GM21528 (cell line): ENCODE data around the gene C4A.
"Not testable (repeated sequence)": the region's sequence is repeated elsewhere in the genome, so short reads cannot be mapped to it uniquely, and the experiment has no call there.

ENCODE experiments used
- ATAC-seq: cut with Tn5 transposase; IDR thresholded peaks from one replicate; pipeline ENCODE4 v1.9.1; 2021; ENCODE audit warnings: mild to moderate bottlenecking, moderate library complexity; ENCODE audit not compliant: unreplicated experiment, low FRiP score

The C4A gene

GRCh38 chr6:31978831-31979230 is 3.0 kb upstream of the C4A start:
- ATAC-seq, result no peak

GRCh38 chr6:31979238-31979898 is 2.5 kb upstream of the C4A start:
- no peak for ATAC-seq

- ATAC-seq, result not testable (repeated sequence)
These were observed 1.5 kb upstream of the C4A start for GRCh38 chr6:31980195-31980876.

- not testable (repeated sequence) for ATAC-seq
These were observed 859 bp upstream of the C4A start for GRCh38 chr6:31980998-31981397.

- ATAC-seq, result not testable (repeated sequence)
These were observed 7.5 kb downstream of the C4A start for GRCh38 chr6:31989363-31989762.

GRCh38 chr6:31994421-31994820 is 12.6 kb downstream of the C4A start:
- ATAC-seq, result not testable (repeated sequence)

GRCh38 chr6:31996385-31996784 is 14.5 kb downstream of the C4A start:
- not testable (repeated sequence) for ATAC-seq

- not testable (repeated sequence) for ATAC-seq
These were observed 20.9 kb downstream of the C4A start for GRCh38 chr6:32002546-32003268.

GRCh38 chr6:32003301-32003700 is 21.4 kb downstream of the C4A start:
- not testable (repeated sequence) for ATAC-seq

- ATAC-seq, result not testable (repeated sequence)
These were observed 22.5 kb downstream of the C4A start for GRCh38 chr6:32004393-32004792.

GRCh38 chr6:32004864-32005537 is 23.1 kb downstream of the C4A start:
- ATAC-seq, result not testable (repeated sequence)

GRCh38 chr6:32005538-32005880 is 23.7 kb downstream of the C4A start:
- ATAC-seq, result not testable (repeated sequence)

GRCh38 chr6:32005991-32006529 is 24.2 kb downstream of the C4A start:
- not testable (repeated sequence) for ATAC-seq

GRCh38 chr6:32007086-32007485 is 25.2 kb downstream of the C4A start:
- ATAC-seq, result not testable (repeated sequence)

- not testable (repeated sequence) for ATAC-seq
These were observed 26.2 kb downstream of the C4A start for GRCh38 chr6:32008037-32008436.

GRCh38 chr6:32008616-32009015 is 26.8 kb downstream of the C4A start:
- not testable (repeated sequence) for ATAC-seq

- not testable (repeated sequence) for ATAC-seq
These were observed 27.7 kb downstream of the C4A start for GRCh38 chr6:32009537-32009936.

- not testable (repeated sequence) for ATAC-seq
These were observed 29.1 kb downstream of the C4A start for GRCh38 chr6:32010856-32011530.

GRCh38 chr6:32012941-32013617 is 31.2 kb downstream of the C4A start:
- not testable (repeated sequence) for ATAC-seq
